ENCODE data around the gene AK5. TPM values are rescaled to one million over a fixed set of nuclear protein-coding genes. Genes with fewer than 3 reads are reported as not detected.

Gene AK5
- total and polyA plus RNA-seq, 4 donors, result 14.7 to 76.0 (median 58.4) TPM

DNA sequence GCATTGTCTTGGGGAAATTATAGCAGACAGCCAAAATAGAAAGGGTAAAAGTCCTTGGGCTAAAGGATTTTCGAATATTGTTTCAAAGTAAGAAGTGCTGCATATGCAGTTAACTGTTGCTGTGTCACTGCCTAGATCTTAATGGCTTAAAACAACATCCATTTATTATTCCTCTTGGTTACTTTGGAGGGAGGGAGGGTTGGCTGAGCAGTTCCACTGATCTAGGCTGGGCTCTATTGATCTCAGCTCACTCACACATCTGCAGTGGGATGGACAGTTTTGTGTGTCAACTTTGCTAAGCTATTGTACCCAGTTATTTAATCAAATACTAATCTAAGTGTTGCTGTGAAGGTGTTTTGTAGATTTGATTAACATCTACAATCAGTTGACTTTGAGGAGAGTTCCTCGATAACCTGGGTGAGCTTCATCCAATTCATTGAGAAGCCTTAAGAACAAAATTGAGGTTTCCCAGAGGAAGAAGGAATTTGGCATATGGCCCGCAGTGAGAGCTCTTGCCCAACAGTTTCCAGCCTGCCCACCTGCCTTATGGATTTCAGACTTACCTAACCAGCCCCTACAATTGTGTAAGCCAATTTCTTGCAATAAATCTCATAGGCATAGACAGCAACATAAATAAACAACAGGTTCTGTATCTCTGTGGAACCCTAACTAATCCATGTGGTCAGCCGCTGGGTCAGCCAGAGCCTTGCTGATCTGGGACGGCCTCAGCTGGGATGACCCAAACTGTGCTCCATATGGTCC, 187.3 kb downstream of the AK5 start:
- Histone ChIP-seq H3K36me3 (ENCODE audit: control insufficient read depth, insufficient read depth, low read length) (no peaks in the 10 kb centered on the region), H3K4me1 (ENCODE audit: control insufficient read depth, insufficient read depth, low read length) (peaks cover 6% of the 10 kb centered on the region), H3K27ac (ENCODE audit: low read depth, low read length) (peak overlapping the region; percentile 1), H3K4me3 (ENCODE audit: low read depth, low read length) (no peak overlapping the region), H3K9me3 (ENCODE audit: control insufficient read depth, insufficient read depth, low read length) (no peaks in the 10 kb centered on the region), H3K27me3 (ENCODE audit: control insufficient read depth, insufficient read depth, low read length) (no peaks in the 10 kb centered on the region)
- 80% methylated on average over 3 of the region's 5 CpGs for WGBS (ENCODE audit: insufficient coverage)
- no peak for DNase-seq (ENCODE audit: low read depth in 4 of 6, low spot score in 6 of 6)

DNA sequence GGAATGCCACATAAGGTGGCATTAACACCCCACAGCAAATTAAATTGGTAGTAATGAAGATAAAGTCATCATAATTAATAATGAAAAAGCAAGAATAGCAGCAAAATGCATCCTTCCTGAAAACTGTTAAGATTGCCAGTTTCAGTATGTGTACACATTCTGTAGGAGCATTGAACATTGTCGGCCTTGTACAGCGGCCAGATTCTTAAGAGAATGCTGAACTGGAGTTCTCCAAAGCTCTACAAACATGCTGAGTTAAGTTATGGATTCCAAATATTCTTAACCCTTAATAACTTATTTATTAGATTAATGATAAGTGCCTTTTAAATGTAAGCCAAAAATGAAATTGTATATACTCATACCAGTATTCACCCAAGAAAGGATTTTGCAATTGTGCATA, 189.9 kb downstream of the AK5 start:
- no peak overlapping the region for H3K4me3 ChIP-seq (ENCODE audit: low read depth, low read length)
- no peak for DNase-seq (ENCODE audit: low read depth in 4 of 6, low spot score in 6 of 6)
- H3K36me3 ChIP-seq (ENCODE audit: control insufficient read depth, insufficient read depth, low read length), result no peaks in the 10 kb centered on the region
- no CpG with 5 or more reads among the region's 2 CpGs for WGBS (ENCODE audit: insufficient coverage)
- no peaks in the 10 kb centered on the region for H3K27me3 ChIP-seq (ENCODE audit: control insufficient read depth, insufficient read depth, low read length)
- peaks cover 6% of the 10 kb centered on the region for H3K4me1 ChIP-seq (ENCODE audit: control insufficient read depth, insufficient read depth, low read length)
- H3K9me3 ChIP-seq (ENCODE audit: control insufficient read depth, insufficient read depth, low read length), result no peaks in the 10 kb centered on the region
- H3K27ac ChIP-seq (ENCODE audit: low read depth, low read length), result no peak overlapping the region

DNA sequence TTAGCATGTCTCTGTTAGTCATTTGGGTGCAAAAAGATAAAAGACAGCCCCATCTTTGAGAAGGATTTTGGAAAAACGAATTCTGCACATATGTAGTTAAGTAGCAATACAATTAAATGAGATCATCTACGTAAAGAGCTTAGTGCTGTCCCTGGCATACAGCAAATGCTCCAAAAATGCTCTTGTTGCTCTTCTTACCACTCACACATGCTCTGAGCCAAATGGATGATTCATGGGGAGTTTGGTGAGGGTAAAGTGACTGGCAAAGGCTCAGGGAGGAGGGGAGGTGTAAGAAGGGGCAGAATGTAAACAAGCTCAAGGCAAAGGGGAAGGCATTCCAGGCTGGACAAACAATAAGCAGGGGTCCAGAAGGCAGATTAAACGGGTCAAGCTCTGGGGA, 191.9 kb downstream of the AK5 start:
- WGBS (ENCODE audit: insufficient coverage), result no CpG with 5 or more reads among the region's 3 CpGs
- Histone ChIP-seq H3K9me3 (ENCODE audit: control insufficient read depth, insufficient read depth, low read length) (no peaks in the 10 kb centered on the region), H3K4me1 (ENCODE audit: control insufficient read depth, insufficient read depth, low read length) (peaks cover 3% of the 10 kb centered on the region), H3K36me3 (ENCODE audit: control insufficient read depth, insufficient read depth, low read length) (no peaks in the 10 kb centered on the region), H3K27ac (ENCODE audit: low read depth, low read length) (no peak overlapping the region), H3K4me3 (ENCODE audit: low read depth, low read length) (no peak overlapping the region), H3K27me3 (ENCODE audit: control insufficient read depth, insufficient read depth, low read length) (no peaks in the 10 kb centered on the region)
- DNase-seq (ENCODE audit: low read depth in 4 of 6, low spot score in 6 of 6), result no peak

DNA sequence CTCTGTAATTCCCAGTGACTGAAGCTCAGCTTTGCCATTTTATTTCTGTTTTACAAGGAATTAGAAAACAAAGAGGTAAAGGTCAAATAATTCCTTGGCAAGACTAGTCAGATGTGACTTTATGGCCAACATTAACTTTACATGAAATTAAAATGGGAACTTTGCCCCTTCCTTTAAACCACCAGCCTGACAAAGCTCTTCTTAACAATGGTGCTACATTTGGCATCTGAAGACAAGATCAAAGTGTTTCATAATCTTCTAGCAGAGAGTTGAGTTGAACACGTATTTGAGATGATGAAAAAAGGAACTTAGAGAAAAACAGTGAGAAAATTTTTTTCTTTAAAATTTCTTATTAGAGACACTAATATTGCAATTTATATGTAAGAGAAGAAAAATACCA, 193.8 kb downstream of the AK5 start:
- no CpG with 5 or more reads among the region's 1 CpG for WGBS (ENCODE audit: insufficient coverage)
- no peaks in the 10 kb centered on the region for H3K27me3 ChIP-seq (ENCODE audit: control insufficient read depth, insufficient read depth, low read length)

DNA sequence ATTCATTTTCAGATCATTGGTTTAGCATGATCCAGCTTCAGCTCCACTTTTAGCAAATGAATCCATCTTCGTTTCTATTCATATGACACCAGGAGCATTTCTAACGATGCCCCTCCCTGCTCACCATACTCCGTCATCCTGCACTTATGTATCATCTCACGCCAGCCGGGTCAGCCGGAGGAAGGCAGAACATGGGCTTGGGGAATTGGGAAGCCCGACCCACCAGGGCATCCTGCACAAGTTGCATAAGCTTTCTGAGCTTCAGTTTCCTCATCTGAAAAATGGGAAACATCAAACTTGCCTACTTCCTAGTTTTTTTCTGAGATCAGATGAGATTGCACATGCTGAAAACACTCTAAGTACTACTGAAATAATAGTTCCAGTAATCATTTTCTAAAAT, 194.7 kb downstream of the AK5 start:
- 88% methylated on average over 6 of the region's 7 CpGs for WGBS (ENCODE audit: insufficient coverage)

More for the DNA sequence above, 193.8 kb downstream of the AK5 start:
- Histone ChIP-seq H3K36me3 (ENCODE audit: control insufficient read depth, insufficient read depth, low read length) (no peaks in the 10 kb centered on the region), H3K9me3 (ENCODE audit: control insufficient read depth, insufficient read depth, low read length) (no peaks in the 10 kb centered on the region), H3K27ac (ENCODE audit: low read depth, low read length) (no peak overlapping the region), H3K4me1 (ENCODE audit: control insufficient read depth, insufficient read depth, low read length) (no peaks in the 10 kb centered on the region), H3K4me3 (ENCODE audit: low read depth, low read length) (no peak overlapping the region)
- DNase-seq (ENCODE audit: low read depth in 4 of 6, low spot score in 6 of 6), result no peak

DNA sequence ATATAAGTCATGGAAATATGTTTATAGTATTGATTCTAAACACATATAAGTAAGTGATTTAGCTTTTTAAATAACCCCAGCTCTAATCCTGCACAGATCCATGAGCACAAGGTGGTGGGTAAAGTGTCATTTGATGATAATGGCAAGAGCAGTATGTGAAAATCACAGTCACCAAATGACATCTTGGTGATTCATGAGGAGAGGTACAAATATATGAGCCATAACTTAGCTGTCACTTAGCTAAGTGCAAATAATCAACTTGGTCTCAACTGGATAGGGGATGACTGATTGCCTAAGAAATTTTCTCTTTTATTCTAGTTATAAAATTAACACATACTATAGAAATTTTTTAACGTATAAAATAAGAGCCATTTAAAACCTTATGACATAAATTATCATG, 202.5 kb downstream of the AK5 start:
- H3K36me3 ChIP-seq (ENCODE audit: control insufficient read depth, insufficient read depth, low read length), result no peaks in the 10 kb centered on the region
- H3K27ac ChIP-seq (ENCODE audit: low read depth, low read length), result no peak overlapping the region
- DNase-seq (ENCODE audit: low read depth in 4 of 6, low spot score in 6 of 6), result no peak
- H3K27me3 ChIP-seq (ENCODE audit: control insufficient read depth, insufficient read depth, low read length), result no peaks in the 10 kb centered on the region
- no peak overlapping the region for H3K4me3 ChIP-seq (ENCODE audit: low read depth, low read length)
- WGBS (ENCODE audit: insufficient coverage), result no CpG with 5 or more reads among the region's 1 CpG
- H3K9me3 ChIP-seq (ENCODE audit: control insufficient read depth, insufficient read depth, low read length), result no peaks in the 10 kb centered on the region
- H3K4me1 ChIP-seq (ENCODE audit: control insufficient read depth, insufficient read depth, low read length), result no peaks in the 10 kb centered on the region

More for the DNA sequence above, 194.7 kb downstream of the AK5 start:
- Histone ChIP-seq H3K4me3 (ENCODE audit: low read depth, low read length) (no peak overlapping the region), H3K36me3 (ENCODE audit: control insufficient read depth, insufficient read depth, low read length) (no peaks in the 10 kb centered on the region), H3K27ac (ENCODE audit: low read depth, low read length) (no peak overlapping the region), H3K4me1 (ENCODE audit: control insufficient read depth, insufficient read depth, low read length) (no peaks in the 10 kb centered on the region), H3K27me3 (ENCODE audit: control insufficient read depth, insufficient read depth, low read length) (no peaks in the 10 kb centered on the region), H3K9me3 (ENCODE audit: control insufficient read depth, insufficient read depth, low read length) (no peaks in the 10 kb centered on the region)
- DNase-seq (ENCODE audit: low read depth in 4 of 6, low spot score in 6 of 6), result no peak

DNA sequence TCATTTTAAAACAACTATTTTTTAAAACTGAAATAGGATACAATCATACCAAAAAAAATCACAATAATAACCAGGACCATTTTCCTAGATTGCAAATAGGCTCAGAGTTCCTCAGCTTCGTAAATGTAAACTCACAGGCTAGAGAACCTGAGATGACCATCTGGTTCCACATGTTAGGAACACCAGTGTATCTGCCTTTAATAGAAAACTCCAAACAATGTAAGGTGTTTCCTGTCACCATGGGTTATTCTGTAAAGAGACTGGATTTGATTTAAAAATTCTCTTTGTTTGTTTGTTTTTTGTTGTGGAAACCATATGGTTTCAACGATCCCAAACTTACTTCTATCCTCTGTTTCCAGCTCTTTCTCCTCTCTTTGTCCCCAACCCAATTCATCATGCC, 203.1 kb downstream of the AK5 start:
- 83% methylated on average over 1 of the region's 2 CpGs for WGBS (ENCODE audit: insufficient coverage)
- no peak overlapping the region for H3K4me3 ChIP-seq (ENCODE audit: low read depth, low read length)
- DNase-seq (ENCODE audit: low read depth in 4 of 6, low spot score in 6 of 6), result no peak
- H3K27me3 ChIP-seq (ENCODE audit: control insufficient read depth, insufficient read depth, low read length), result no peaks in the 10 kb centered on the region
- H3K36me3 ChIP-seq (ENCODE audit: control insufficient read depth, insufficient read depth, low read length), result no peaks in the 10 kb centered on the region
- H3K9me3 ChIP-seq (ENCODE audit: control insufficient read depth, insufficient read depth, low read length), result no peaks in the 10 kb centered on the region
- H3K27ac ChIP-seq (ENCODE audit: low read depth, low read length), result no peak overlapping the region
- H3K4me1 ChIP-seq (ENCODE audit: control insufficient read depth, insufficient read depth, low read length), result no peaks in the 10 kb centered on the region

DNA sequence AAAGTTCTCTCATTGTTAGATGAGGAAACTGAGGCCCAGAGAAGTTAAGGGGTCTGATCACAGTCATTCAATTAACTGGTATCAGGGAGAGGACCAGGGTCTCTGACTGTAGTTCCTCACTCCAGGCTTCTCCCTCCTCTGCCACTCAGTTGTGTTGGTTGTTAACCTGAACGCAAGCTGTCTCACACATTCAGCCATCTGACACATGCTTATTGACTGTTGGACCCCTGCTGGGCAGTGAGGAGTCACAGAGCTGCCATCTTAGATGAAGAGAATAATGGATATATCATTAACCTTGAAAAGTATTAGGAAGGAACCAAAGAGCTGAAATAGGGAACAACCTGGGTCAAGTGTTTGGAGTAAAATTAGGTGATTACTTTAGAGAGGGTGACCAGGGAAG, 205.8 kb downstream of the AK5 start:
- no peaks in the 10 kb centered on the region for H3K9me3 ChIP-seq (ENCODE audit: control insufficient read depth, insufficient read depth, low read length)
- no peaks in the 10 kb centered on the region for H3K27me3 ChIP-seq (ENCODE audit: control insufficient read depth, insufficient read depth, low read length)
- H3K4me3 ChIP-seq (ENCODE audit: low read depth, low read length), result no peak overlapping the region
- no peaks in the 10 kb centered on the region for H3K4me1 ChIP-seq (ENCODE audit: control insufficient read depth, insufficient read depth, low read length)
- H3K27ac ChIP-seq (ENCODE audit: low read depth, low read length), result no peak overlapping the region
- no CpG with 5 or more reads among the region's 1 CpG for WGBS (ENCODE audit: insufficient coverage)
- no peaks in the 10 kb centered on the region for H3K36me3 ChIP-seq (ENCODE audit: control insufficient read depth, insufficient read depth, low read length)
- DNase-seq (ENCODE audit: low read depth in 4 of 6, low spot score in 6 of 6), result no peak

DNA sequence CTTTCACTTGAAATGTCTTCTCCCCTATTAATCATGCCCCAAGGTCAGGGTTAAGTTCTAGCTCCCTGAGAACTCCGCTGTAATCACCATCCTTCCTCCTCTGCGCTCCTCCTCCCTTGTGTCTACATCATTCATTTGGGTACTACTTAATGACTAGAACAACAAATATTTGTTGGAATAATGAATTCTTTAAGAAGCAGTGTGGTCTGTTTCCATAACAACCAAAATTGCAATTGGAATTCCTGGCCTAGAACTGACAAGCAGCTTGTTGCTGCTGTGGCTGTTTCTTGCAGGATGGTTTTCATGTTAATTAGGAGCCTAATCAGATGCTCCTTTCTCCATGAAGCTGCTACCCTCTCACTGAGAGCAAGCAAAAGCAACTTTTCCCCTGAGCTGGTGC, 208.1 kb downstream of the AK5 start:
- no peaks in the 10 kb centered on the region for H3K36me3 ChIP-seq (ENCODE audit: control insufficient read depth, insufficient read depth, low read length)
- no peaks in the 10 kb centered on the region for H3K27me3 ChIP-seq (ENCODE audit: control insufficient read depth, insufficient read depth, low read length)
- H3K4me3 ChIP-seq (ENCODE audit: low read depth, low read length), result no peak overlapping the region
- peak in 2 of 6 donors; percentile 86 to 88 for DNase-seq (ENCODE audit: low read depth in 4 of 6, low spot score in 6 of 6)
- no peaks in the 10 kb centered on the region for H3K9me3 ChIP-seq (ENCODE audit: control insufficient read depth, insufficient read depth, low read length)
- H3K4me1 ChIP-seq (ENCODE audit: control insufficient read depth, insufficient read depth, low read length), result no peaks in the 10 kb centered on the region
- no peak overlapping the region for H3K27ac ChIP-seq (ENCODE audit: low read depth, low read length)
- WGBS (ENCODE audit: insufficient coverage), result no CpG with 5 or more reads among the region's 2 CpGs

DNA sequence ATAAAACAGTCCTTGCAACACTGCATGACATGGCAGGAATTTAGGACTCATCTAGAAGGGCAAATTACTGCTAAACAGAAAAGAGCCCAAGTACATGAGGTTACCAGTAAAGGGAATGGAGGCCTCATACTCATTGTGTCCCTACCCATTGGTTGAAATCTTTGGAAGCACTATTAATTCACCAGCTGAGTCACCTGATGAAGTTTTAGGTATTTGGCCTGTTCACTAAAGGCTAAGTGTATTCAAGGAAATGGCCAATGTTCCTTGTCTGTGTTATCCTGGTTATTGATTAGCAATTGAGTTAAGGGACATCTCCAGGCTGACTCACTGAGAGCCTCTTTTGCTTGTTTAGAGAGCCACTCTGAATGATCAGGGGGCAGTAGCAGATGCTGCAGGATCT, 212.2 kb downstream of the AK5 start:
- H3K27ac ChIP-seq (ENCODE audit: low read depth, low read length), result no peak overlapping the region
- no peaks in the 10 kb centered on the region for H3K36me3 ChIP-seq (ENCODE audit: control insufficient read depth, insufficient read depth, low read length)
- no peaks in the 10 kb centered on the region for H3K4me1 ChIP-seq (ENCODE audit: control insufficient read depth, insufficient read depth, low read length)
- no peaks in the 10 kb centered on the region for H3K27me3 ChIP-seq (ENCODE audit: control insufficient read depth, insufficient read depth, low read length)
- no peaks in the 10 kb centered on the region for H3K9me3 ChIP-seq (ENCODE audit: control insufficient read depth, insufficient read depth, low read length)
- DNase-seq (ENCODE audit: low read depth in 4 of 6, low spot score in 6 of 6), result no peak
- no peak overlapping the region for H3K4me3 ChIP-seq (ENCODE audit: low read depth, low read length)
